ACHN (cell line): ENCODE results near the gene TULP3.
A peak's percentile ranks its signal among the peaks of the same experiment; 100 is the strongest.

Source experiments
- DNase-seq: peaks from one replicate; pipeline ENCODE4 v3.0.0-alpha.2; 2015
- in situ Hi-C: cut with HindIII; loops from 2 replicates; pipeline ENCODE4 v1.10.0; 2017; ENCODE audit warnings: low sequenced_read_pairs, low pct_ligation_motif_present, low pct_unique_long_range_greater_than_20kb

The TULP3 gene

GRCh38 chr12:2912216-2912575 is 21.5 kb downstream of the TULP3 start:
- DNase-seq, result no peak
- in situ Hi-C loops, result no loop called here

GRCh38 chr12:2919249-2919648 is 28.6 kb downstream of the TULP3 start:
- in situ Hi-C loops, result no loop called here
- no peak for DNase-seq

GRCh38 chr12:2922329-2922728 is 31.6 kb downstream of the TULP3 start:
- in situ Hi-C loops, result no loop called here
- DNase-seq, result no peak

- DNase-seq, result no peak
- in situ Hi-C loops, result no loop called here
These were observed 32.4 kb downstream of the TULP3 start for GRCh38 chr12:2923057-2923456.

GRCh38 chr12:2924019-2924418 is 33.3 kb downstream of the TULP3 start:
- no peak for DNase-seq
- in situ Hi-C loops, result no loop called here

- DNase-seq, result no peak
- in situ Hi-C loops, result no loop called here
These were observed 34.8 kb downstream of the TULP3 start for GRCh38 chr12:2925322-2925995.

GRCh38 chr12:2930865-2931264 is 40.2 kb downstream of the TULP3 start:
- no peak for DNase-seq
- in situ Hi-C loops, result no loop called here

GRCh38 chr12:2933586-2933985 is 42.9 kb downstream of the TULP3 start:
- in situ Hi-C loops, result no loop called here
- no peak for DNase-seq

- no peak for DNase-seq
- in situ Hi-C loops, result no loop called here
These were observed 43.7 kb downstream of the TULP3 start for GRCh38 chr12:2934371-2934770.

- DNase-seq, result no peak
- in situ Hi-C loops, result no loop called here
These were observed 45.6 kb downstream of the TULP3 start for GRCh38 chr12:2936301-2936700.

- in situ Hi-C loops, result no loop called here
- DNase-seq, result no peak
These were observed 46.8 kb downstream of the TULP3 start for GRCh38 chr12:2937500-2937899.

- in situ Hi-C loops, result no loop called here
- DNase-seq, result no peak
These were observed 48.5 kb downstream of the TULP3 start for GRCh38 chr12:2939191-2939590.

GRCh38 chr12:2940564-2940963 is 49.9 kb downstream of the TULP3 start:
- in situ Hi-C loops, result no loop called here
- no peak for DNase-seq

- no peak for DNase-seq
- in situ Hi-C loops, result no loop called here
These were observed 50.8 kb downstream of the TULP3 start for GRCh38 chr12:2941524-2941923.

- in situ Hi-C loops, result no loop called here
- peak; percentile 74 for DNase-seq
These were observed 53.8 kb downstream of the TULP3 start for GRCh38 chr12:2944401-2945047.

GRCh38 chr12:2949411-2949810 is 58.7 kb downstream of the TULP3 start:
- in situ Hi-C loops, result no loop called here
- no peak for DNase-seq

- no peak for DNase-seq
- in situ Hi-C loops, result no loop called here
These were observed 65.2 kb downstream of the TULP3 start for GRCh38 chr12:2955888-2956287.

GRCh38 chr12:2957816-2958431 is 67.2 kb downstream of the TULP3 start:
- in situ Hi-C loops, result no loop called here
- DNase-seq, result peak; percentile 30

- DNase-seq, result peak; percentile 95
- in situ Hi-C loops, result no loop called here
These were observed 67.9 kb downstream of the TULP3 start for GRCh38 chr12:2958432-2959191.

- peak; percentile 97 for DNase-seq
- in situ Hi-C loops, result no loop called here
These were observed 68.5 kb downstream of the TULP3 start, which contains the start of gene TEAD4 for GRCh38 chr12:2959192-2959504. Gene TEAD4 (plus strand): TSS chr12:2959397.
